ENCODE measurements around the gene ACO2.

ACO2 gene

GRCh38 chr22:41498303-41498835 lies 29.5 kb downstream of the ACO2 start:
- TF ChIP-seq SIN3A (IDR thresholded peaks at IDR 0.05; ENCODE audit: borderline replicate concordance, insufficient read depth, low read length) (no peak), REST (IDR thresholded peaks at IDR 0.05; ENCODE audit: insufficient read depth in 1 of 2, low read depth in 2 of 2, low read length in 2 of 2) (no peak), POLR2AphosphoS5 (IDR thresholded peaks at IDR 0.05; ENCODE audit: low read depth, low read length) (no peak), FOXP2 (optimal IDR thresholded peaks at IDR 0.05; ENCODE audit: borderline replicate concordance, extremely low read depth, extremely low read length, insufficient read depth) (no peak), TAF1 (IDR thresholded peaks at IDR 0.05; ENCODE audit: borderline replicate concordance, insufficient read depth, low read length) (no peak)

- TF ChIP-seq TAF1 (IDR thresholded peaks at IDR 0.05; ENCODE audit: borderline replicate concordance, insufficient read depth, low read length), result no peak
- no peak for TF ChIP-seq POLR2AphosphoS5 (IDR thresholded peaks at IDR 0.05; ENCODE audit: low read depth, low read length)
- TF ChIP-seq FOXP2 (optimal IDR thresholded peaks at IDR 0.05; ENCODE audit: borderline replicate concordance, extremely low read depth, extremely low read length, insufficient read depth), result no peak
- TF ChIP-seq REST (IDR thresholded peaks at IDR 0.05; ENCODE audit: insufficient read depth in 1 of 2, low read depth in 2 of 2, low read length in 2 of 2), result no peak
- TF ChIP-seq SIN3A (IDR thresholded peaks at IDR 0.05; ENCODE audit: borderline replicate concordance, insufficient read depth, low read length), result no peak
Observed at GRCh38 chr22:41499624-41500280, 30.8 kb downstream of the ACO2 start.

GRCh38 chr22:41500303-41500702 lies 31.4 kb downstream of the ACO2 start:
- no peak for TF ChIP-seq POLR2AphosphoS5 (IDR thresholded peaks at IDR 0.05; ENCODE audit: low read depth, low read length)
- no peak for TF ChIP-seq REST (IDR thresholded peaks at IDR 0.05; ENCODE audit: insufficient read depth in 1 of 2, low read depth in 2 of 2, low read length in 2 of 2)
- no peak for TF ChIP-seq TAF1 (IDR thresholded peaks at IDR 0.05; ENCODE audit: borderline replicate concordance, insufficient read depth, low read length)
- TF ChIP-seq SIN3A (IDR thresholded peaks at IDR 0.05; ENCODE audit: borderline replicate concordance, insufficient read depth, low read length), result no peak
- no peak for TF ChIP-seq FOXP2 (optimal IDR thresholded peaks at IDR 0.05; ENCODE audit: borderline replicate concordance, extremely low read depth, extremely low read length, insufficient read depth)

- TF ChIP-seq TAF1 (IDR thresholded peaks at IDR 0.05; ENCODE audit: borderline replicate concordance, insufficient read depth, low read length), result no peak
Observed at GRCh38 chr22:41501209-41501608, 32.3 kb downstream of the ACO2 start.

GRCh38 chr22:41504397-41504796 lies 35.5 kb downstream of the ACO2 start:
- TF ChIP-seq REST (IDR thresholded peaks at IDR 0.05; ENCODE audit: insufficient read depth in 1 of 2, low read depth in 2 of 2, low read length in 2 of 2) (no peak), FOXP2 (optimal IDR thresholded peaks at IDR 0.05; ENCODE audit: borderline replicate concordance, extremely low read depth, extremely low read length, insufficient read depth) (no peak), TAF1 (IDR thresholded peaks at IDR 0.05; ENCODE audit: borderline replicate concordance, insufficient read depth, low read length) (no peak), POLR2AphosphoS5 (IDR thresholded peaks at IDR 0.05; ENCODE audit: low read depth, low read length) (no peak), SIN3A (IDR thresholded peaks at IDR 0.05; ENCODE audit: borderline replicate concordance, insufficient read depth, low read length) (no peak)
